Spleen (tissue), 7 donors: ENCODE measurements around the gene LRFN2.

Experiments used
- POLR2A ChIP-seq, 3 donors: fragments of 450-650 bp; IDR thresholded peaks; one replicate each; pipeline ENCODE4 v1.5.1; 2017; ENCODE audit warnings: antibody characterized with exemption in 3 of 3, mild to moderate bottlenecking in 1 of 3
- POLR2AphosphoS5 ChIP-seq, 3 donors: sonication (generic); formaldehyde crosslinking; IDR thresholded peaks; one replicate each; pipeline ENCODE4 v1.5.1; 2017; ENCODE audit warnings: antibody characterized with exemption in 3 of 3
- TF ChIP-seq, protein P1 (sequence below), 11 experiments: fragments of 200-600 bp in 7 of 11; fragments of 450-650 bp in 4 of 11; sonication (generic) in 4 of 11; IDR thresholded peaks in 8 of 11; conservative IDR thresholded peaks in 3 of 11; 1 replicate in 7 of 11; 2 replicates in 4 of 11; pipeline versions ENCODE4 v1.4.0 to v1.8.0; 2016 to 2021; ENCODE audit warnings: antibody characterized with exemption in 11 of 11, inconsistent platforms in 4 of 11, mild to moderate bottlenecking in 1 of 11
- donor health status: DM: no; HTN: no; CAD: no; lungs with moderate emphysema.
- donor health status: DM: no; HTN: no; CAD: no.
- donor health status: DM: no; HTN: no; CAD: no.

DNA sequence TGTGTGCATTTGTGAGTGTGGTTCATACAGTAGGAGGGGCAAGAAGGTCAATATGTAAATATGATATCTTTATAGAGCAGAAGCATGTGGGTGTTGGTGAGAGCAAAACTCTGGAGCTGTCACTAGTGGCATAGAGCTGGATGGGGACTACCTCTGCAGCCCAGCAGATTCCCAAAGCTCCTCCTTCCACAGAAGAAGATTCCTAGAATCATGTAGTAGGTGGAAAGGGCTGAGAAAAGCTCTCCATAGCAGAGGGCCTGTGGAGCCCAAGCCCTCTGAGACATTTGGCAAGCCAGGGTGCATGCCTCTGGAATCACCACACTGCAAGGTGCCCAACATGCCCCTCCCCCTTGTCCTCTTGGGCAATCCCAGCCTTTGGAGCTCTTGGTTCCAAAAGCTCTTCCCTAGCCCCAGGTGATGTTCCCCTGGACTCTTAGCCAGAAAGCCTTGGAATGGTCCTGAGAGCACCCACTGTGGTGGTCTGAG is 233.2 kb downstream of the LRFN2 start:
- TF ChIP-seq, protein P1, sequence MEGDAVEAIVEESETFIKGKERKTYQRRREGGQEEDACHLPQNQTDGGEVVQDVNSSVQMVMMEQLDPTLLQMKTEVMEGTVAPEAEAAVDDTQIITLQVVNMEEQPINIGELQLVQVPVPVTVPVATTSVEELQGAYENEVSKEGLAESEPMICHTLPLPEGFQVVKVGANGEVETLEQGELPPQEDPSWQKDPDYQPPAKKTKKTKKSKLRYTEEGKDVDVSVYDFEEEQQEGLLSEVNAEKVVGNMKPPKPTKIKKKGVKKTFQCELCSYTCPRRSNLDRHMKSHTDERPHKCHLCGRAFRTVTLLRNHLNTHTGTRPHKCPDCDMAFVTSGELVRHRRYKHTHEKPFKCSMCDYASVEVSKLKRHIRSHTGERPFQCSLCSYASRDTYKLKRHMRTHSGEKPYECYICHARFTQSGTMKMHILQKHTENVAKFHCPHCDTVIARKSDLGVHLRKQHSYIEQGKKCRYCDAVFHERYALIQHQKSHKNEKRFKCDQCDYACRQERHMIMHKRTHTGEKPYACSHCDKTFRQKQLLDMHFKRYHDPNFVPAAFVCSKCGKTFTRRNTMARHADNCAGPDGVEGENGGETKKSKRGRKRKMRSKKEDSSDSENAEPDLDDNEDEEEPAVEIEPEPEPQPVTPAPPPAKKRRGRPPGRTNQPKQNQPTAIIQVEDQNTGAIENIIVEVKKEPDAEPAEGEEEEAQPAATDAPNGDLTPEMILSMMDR (IDR thresholded peaks at IDR 0.05 in 8 of 11, conservative IDR thresholded peaks at IDR 0.05 in 3 of 11): no peak
- no peak for TF ChIP-seq POLR2AphosphoS5 (IDR thresholded peaks at IDR 0.05)
- no peak for TF ChIP-seq POLR2A (IDR thresholded peaks at IDR 0.05)
